Stimulated activated CD8-positive, alpha-beta memory T cell treated with anti-CD3 and anti-CD28 coated beads, Interleukin-12 subunit alpha, Interleukin-12 subunit beta, amount 100 ng/mL, for 1 hour (primary cell): ENCODE measurements around the gene ZBTB39.
"Not testable (repeated sequence)": the region's sequence is repeated elsewhere in the genome, so short reads cannot be mapped to it uniquely, and the experiment has no call there.

Experiments
- DNase-seq: peaks from one replicate; pipeline ENCODE4 v3.0.0-alpha.2; 2020; ENCODE audit warnings: low read depth

Gene ZBTB39

DNA sequence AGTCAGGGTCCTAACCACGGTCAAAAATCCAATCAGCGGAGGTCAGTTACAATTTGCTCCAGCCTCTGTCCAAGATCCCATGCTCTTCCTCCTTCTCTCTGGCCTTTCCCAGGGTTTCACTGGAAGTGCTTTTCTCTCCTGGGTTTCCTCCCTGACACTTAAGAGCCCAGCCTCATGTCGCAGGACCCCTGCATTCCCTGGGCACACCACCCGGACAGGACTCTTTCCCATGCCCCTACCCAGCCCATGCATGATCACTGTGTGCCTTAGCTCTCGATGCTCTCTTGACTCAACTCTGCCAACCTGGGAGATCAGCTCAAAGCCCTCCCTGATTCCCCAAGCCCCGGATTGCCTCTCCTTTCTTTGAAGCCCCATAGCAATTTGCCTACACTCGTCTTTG lies 25.4 kb upstream of the ZBTB39 start:
- DNase-seq, result no peak

DNA sequence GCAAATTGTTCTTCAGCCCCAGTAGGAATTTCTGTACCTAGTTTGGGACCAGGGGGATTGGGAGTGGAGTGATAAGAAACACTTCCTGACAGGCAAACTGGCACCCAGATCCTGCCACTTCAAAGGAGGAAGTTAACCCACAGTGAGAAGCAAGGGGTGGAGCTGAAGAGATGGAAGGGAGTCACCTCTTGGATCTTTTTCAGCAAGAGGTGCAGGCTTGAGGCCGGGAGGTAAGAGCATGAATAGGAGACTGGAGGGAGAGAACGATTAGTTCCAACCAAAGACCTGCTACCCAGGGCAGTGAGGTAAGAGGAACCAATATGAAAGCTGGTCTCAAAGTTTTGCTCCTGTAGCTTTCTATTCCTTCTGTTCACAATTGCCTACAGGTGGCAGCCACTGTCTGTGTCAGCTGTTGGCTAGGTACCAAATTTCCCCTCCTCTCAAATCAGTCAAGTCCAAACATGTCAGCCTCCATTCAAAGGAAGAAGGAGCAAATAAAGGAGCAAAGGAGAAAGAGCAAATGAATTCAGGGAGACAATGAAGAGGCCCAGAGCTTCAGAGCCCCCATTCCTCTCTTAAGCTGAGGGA lies 24.9 kb upstream of the ZBTB39 start:
- DNase-seq, result no peak

DNA sequence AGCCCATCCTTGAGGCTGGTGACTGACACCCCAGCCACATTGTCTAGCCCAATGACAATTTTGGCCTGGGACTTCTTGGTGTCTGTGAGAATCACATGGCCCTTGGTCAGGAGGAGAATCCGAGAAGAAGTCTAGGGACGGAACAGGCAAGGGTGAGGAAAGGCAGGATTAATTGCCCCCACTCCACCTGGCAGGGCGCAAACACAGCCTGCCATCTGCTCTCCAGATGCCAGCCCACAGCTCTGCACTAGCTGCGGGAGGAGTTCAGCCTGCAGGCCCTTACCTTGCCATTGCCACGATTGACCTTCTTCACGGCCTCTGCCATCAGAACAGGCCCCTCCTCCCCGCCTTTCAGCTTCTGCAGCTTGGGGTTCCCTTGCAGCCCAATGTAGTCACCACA lies 23.1 kb upstream of the ZBTB39 start:
- no peak for DNase-seq

DNA sequence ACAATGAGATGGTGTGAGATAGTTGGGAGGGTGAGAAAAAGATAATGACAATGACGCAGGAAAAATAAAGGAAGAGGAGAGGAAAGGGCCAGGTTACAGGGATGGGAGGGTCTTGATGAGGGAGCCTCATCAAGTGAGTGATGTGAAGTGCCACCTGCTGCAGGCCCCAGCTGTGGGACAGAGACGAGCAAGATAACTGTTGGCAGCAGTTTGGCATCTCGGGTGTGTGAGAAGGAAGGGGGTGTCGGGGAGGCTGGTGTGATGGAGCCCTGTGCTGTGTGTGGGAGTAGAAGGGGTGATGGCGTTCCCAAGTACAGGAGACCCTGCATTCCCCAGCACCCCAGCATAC lies 21.4 kb upstream of the ZBTB39 start:
- DNase-seq, result no peak

DNA sequence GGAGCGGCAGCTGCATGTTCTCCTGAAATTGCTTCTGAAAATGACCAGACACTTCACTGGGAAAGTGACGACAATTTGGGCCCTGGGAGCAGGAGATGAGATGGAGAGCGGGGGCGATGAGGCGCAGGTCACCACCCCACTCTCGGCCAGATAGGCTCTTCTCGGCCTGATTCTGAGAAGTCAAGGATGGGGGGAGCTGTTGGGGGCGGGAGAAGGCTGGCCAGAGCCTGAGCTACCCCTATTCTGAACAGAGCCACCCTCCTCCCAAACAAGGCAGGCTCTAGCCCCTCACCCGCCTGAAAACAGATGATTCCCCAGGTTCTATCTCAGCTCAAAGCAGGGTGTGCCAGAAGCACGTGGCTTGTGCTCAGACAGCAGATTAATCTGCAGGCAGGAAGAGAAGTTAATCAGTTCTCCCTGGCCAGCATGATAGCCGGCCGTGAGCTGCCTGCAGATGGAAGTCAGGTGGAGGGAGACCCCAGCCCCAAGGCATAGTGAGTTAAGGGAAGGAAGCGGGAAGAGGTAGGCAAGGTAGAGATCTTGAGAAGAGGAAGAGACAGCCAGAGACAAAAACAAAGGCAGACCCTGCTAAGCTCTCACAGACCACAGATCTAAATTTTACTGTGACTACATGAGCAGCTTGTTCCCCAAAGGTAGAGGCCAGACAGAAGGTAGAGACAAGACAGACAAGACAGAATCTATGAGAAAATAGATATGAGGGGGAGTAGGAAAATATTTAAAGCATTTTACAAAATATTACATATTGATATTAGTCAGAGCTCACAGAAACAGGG lies 20.9 kb upstream of the ZBTB39 start:
- DNase-seq, result no peak

DNA sequence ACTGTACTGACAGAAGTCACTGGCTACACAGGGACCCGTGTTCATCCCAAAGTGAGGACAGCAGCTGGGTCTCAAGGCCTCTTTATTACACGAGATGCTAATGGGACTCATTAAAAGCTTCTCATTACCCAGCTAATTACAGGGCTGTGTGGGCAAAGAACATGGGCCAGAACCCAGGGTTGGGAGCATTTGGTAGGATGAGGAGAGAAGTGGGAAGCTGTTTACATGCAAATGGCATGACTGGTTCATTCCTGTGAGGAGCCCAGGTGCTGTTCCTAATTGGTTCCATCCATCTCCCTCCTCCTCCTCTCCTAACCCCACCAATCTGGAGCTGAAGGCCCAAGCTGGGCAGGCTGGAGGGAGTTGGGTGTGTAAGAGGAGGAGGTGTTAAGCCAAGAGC lies 18.9 kb upstream of the ZBTB39 start:
- no peak for DNase-seq

DNA sequence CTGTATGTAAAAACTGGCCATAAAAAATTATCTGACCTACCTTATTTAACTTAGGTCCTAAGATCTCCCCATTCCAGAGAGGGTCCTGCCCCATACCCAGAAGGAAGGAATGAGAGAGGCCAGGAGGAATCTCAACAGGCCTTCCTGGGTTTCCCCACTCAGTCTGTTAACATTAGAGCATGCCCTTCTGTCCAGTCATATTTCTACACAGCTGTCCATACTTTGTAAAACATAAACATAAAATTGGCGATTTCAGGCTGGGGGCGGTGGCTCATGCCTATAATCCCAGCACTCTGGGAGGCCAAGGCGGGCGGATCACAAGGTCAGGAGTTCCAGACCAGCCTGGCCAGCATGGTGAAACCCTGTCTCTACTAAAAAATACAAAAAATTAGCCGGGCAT lies 16.0 kb upstream of the ZBTB39 start:
- not testable (repeated sequence) for DNase-seq

DNA sequence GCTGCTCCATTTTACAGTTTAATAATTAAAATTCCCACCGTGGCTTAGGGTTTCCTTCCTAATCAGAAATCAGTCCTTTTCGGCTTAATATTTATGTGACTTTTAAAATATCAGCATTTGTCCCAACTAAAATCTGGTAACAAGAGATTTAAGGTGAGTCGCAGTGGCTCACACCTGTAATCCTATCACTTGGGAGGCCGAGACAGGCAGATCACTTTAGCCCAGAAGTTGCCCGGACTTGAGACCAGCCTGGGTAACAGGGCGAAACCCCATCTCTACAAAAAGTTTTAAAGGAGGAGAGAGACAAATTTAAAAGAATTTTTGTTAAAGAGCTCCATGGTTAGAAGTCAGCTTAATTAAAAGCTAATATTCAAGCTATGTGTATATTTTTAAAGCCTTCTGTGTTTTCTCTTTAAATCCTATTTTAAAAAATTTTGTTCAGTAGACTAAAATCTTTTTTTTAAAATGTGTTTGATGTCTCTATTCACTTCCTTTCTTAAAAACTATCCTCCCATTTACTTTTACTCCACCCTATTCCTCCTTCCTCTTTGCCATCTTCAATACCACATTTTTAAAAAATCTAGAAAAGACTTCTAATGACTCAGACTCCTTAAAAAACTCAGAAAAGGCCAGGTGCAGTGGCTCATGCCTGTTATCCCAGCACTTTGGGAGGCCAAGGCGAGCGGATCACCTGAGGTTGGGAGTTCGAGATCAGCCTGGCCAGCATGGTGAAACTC lies 13.8 kb upstream of the ZBTB39 start:
- no peak for DNase-seq

DNA sequence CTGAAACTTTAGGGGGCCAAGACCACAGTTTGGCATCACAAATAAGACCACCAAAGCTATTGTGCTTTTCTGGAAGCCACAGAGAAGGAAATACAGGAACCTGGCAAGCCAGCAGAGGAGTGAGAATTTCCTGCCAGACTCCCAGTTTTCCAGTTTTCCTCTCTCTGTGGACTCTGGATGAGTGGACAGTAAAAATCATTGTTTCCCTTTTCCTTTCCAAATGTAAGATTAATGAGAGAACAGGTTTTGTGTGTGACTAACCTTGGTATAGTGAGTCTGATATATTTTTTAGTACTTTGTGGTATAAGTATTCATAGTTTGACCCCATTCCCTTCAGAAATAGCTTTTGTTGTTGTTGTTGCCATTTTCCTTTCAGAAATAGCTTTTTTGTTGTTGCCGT lies 12.6 kb upstream of the ZBTB39 start:
- DNase-seq, result no peak

DNA sequence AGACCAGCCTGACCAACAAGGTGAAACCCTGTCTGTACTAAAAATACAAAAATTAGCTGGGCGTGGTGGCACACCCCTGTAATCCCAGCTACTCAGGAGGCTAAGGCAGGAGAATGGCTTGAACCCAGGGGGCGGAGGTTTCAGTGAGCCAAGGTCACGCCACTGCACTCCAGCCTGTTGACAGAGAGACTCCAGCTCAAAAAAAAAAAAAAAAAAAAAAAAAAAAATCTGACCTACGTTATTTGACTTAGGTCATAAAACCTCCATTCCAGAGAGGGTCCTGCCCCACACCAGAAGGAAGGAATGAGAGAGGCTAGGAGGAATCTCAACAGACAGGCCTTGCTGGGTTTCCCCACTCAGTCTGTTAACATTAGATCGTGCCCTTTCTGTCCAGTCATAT lies 12.0 kb upstream of the ZBTB39 start:
- DNase-seq, result not testable (repeated sequence)

DNA sequence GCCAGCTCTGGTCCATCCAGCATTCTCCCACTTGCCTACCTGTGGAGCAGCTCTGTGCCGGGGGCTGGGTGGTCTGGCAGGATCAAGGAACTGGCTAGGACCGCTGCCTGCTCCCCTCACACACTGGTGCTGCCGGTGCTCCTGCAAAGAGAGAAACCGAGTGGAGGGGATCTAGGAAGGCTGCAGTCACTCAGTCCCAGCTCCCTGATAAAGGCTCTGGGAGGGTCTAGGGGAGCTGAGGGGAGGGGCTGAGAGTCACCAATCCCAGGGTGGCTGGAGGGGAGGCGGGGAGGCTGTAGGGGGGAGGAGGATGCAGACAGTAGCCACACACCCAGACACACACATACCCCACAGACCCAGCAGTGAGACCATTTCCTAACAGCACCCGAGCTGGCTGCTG lies 10.0 kb upstream of the ZBTB39 start, which contains the start of gene TAC3:
Gene TAC3, minus strand, starts transcription at position 182 of the 400 bp plus-strand sequence. CDS start 732 bp downstream, outside the sequence.
- no peak for DNase-seq

DNA sequence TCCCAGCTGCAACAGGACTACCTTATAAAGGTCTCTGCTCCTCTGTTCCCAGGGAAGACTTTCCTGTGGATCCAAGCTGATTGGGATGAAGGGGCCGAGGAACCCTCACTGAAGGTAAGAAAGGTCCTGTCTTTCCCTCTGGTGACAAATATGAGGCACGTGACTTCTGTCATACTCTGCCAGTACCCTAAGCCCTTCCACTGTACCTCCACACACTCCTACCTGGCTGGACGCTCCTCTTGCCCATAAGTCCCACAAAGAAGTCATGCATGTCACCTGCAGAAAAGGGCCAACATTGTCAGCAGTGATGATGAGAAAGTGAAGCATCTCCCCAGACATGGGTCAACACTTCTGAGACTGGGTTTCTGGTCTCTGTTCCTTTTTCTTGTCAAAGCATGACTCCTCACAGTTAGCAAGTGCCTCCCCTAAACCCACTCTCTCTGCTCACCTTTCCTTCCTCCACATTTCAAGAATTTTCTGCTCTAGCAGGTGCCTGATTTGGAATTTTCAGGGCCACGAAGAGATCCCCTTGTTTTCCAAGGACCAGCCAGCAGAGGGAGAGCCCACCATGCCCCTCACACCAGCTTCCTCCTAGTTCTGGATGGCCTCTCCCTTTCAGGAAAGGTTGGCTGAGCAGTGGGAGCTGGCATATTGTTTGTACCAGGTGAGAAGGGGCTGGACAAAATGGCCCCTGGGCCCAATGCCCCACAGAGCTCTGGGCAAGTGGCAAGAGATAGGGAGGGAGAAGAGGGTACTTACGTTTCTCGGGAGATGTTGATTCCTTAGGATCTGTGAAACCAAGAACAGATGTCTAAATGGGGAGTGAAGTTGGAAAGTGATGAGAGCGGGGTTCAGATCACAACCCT lies 6.5 kb upstream of the ZBTB39 start:
- DNase-seq, result no peak

DNA sequence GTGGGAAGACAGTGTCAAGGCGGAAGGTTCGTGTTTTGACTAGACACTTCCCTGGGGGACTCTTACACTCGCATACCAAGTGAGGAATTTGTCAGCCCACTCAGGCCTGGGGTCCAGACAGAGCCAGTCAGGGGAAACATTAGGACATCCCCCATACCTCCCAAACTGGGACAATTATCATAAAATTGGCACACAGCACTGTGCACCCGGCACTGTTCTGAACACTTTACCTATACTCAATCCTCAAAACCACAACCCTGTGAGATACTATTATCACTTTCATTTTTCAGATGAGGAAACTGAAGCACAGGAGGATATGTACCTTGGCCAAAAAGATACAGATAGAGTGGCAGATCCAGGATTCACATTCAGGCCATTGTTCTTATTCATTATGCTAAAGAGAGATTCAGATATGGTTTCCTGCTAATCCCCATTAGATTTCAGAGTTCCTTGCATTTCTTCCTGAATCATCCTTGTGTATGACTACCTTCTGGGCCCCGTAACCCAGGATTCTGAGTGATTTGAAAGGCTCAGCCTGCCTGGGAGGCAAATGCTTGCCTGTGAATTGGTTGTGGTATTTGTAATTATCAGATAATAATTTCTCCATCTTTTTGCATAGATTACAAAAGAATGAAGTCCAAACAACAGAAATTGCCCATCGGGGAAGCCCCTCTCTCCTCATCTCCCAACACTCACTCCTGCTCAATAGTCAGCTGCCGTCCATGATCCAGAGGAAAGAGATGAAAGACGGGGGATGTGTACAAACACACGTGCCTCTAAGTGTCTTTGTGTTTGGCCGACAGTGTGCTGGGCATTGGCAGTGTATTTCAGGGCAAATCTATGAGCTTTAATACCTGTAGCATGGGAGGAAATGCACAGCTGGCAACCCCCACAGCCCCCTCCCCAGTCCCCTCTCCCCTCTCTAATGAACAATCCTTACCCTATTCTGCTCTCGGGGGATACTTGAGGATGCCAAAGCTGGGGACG lies 5.4 kb upstream of the ZBTB39 start:
- no peak for DNase-seq

DNA sequence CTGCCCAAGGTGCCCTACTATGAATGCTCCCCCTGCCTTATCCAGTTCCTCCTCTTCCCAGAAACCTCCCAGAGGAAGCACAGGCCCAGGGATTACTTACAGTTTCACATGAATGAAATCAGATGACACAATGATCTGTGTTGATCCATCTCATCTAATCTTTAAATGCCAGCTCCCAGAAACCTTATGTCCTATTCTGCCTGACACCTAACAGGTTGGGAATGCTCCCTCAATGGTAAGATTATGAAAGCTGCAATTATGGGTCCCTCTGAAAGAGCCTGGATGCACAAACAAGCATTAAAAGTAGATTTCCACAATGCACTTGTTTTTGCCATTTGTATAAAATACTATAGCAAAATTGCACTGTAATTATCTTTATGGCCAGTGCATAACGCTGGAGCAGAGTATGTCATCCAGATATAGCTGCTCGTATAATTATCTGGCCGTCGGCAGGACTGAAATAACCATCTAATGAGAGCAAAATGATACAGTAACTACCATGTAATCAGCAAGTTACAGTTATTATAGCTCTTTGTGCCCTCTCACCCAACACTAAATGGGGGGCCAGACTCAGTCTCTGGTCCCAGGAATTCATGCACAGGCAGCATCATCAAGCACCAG lies 4.4 kb upstream of the ZBTB39 start:
- no peak for DNase-seq

DNA sequence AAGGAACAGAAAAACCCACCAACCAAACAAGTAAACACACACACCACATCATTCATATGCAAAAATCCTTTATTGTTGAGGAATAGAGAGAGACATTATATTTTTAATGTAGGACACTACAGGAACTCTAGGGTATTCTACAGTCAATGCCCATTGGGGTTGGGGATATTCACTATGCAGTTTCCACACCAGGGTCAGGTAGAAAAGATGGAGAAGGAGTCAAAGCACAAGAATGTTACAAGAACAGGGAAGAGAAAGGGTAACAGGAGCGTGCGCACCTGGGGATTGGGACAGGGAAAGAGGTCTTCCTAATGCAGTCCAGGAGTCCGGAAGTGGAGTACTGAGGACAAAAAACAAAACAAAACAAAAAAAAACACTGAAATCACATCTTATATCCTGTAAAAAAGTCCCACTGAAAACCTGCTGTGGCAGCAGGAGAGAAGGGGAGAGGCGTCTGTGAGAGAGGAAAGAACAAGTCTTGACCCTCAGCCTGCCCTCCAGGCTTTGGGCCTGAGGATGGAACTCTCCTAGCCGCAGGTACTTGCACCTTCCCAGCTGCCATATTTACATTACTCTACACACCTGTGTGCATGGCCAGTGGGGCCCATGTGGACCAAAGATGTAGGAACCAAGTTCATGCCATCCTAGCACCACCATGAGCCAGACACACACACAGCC lies 3.7 kb upstream of the ZBTB39 start:
- DNase-seq, result no peak

DNA sequence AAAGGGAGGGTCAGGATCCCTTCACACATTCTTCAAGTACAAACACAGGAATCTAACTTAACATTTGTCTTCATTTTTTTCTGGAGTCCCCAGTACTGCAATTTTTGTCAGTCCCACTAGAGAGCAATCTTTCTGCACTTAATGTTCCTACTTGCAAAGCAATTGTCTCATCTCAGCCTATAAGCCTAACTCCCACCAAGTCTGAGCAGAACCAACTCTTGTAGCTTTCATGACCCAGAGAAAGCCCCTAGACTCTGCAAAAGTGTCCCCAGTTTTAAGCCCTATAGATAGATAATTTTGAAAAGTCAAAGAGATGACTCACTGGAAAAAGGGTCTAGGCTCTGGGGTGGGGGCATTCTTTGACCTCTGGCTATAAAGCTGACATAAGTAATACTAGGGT lies 1.8 kb upstream of the ZBTB39 start:
- DNase-seq, result no peak

DNA sequence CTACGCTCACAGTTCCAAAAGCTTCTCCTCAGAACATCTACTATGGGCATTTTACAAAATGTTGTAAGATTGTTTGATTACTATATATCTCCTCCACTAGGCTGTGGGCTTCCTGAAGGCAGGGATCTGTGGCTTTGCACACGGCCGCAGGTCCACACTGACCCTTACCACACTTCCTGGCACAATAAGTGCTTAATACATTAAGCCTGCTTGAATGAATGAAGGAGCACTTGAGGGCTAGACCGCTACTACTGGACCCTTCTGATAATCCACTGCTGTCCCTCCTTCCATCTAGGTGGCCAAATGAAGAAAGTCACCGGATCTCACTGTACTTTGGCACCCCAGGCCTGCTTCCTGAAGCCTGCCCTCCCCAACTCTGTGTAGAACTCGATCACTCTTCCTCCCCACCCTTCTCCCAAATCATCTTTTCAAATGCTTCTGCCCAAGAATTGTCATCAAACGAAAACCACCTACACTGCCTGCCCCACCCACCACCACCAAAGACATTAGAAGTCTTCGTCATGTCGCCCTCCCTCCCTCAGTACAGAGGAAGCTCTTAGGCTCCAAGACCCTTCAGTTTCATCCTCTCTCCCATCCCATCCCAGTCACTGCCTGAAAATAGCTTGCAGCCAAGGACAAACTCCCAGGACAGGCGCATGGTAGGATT lies 596 bp upstream of the ZBTB39 start:
- DNase-seq, result no peak

DNA sequence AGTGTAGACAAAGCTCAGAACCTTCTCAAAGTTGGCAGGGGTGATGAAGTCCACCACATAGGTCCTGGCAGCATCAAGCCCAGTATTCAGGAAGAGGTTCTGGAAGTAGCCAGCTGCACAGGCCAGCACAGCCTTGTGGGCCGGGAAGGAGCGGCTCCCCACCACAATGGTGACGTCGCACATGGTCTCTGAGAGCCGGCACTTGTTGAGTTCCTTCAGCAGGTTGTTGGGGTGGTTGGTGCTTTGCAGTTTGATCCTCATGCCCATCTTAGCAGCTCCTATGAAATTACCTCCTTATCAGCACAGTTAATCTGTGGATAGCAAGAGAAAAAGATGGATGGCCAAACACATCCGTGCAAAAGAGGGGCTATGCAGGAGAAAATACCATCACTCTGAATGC lies 1.7 kb downstream of the ZBTB39 start:
- DNase-seq, result no peak

DNA sequence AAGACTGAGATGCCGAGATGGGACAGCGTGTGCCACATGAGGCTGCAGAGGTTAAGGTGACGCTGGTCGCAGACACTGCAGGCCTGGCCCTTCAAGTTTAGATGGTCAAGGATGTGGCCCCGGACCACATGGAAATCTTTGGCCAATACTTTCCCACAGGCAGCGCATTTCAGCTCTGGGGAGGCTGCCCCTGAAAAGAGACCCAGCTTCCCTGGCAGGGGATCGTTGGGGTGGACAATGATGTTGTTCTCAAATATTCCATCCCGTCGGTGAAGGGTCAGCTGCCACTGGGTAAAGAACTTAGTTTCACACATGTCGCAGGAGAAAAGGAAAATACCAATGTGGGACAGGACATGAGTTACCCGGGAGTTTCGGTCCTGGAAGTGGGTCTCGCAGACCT lies 3.0 kb downstream of the ZBTB39 start:
- no peak for DNase-seq
